Neuronal stem cell (in vitro differentiated cells): Measurements from ENCODE around the gene TLX1.

Source experiments
- DNase-seq: peaks from one replicate; pipeline ENCODE4 v3.0.0-alpha.2; 2013; ENCODE audit warnings: low spot score
- H2AFZ ChIP-seq: one replicate; pipeline ENCODE4 v1.6.1; 2013; ENCODE audit warnings: mild to moderate bottlenecking, low read length, inconsistent platforms
- H2AK5ac ChIP-seq: 2 replicates; pipeline ENCODE4 v1.6.1; 2013; ENCODE audit warnings: low read depth, mild to moderate bottlenecking, inconsistent platforms, low read length, moderate library complexity, mixed read lengths
- H2BK120ac ChIP-seq: 2 replicates; pipeline ENCODE4 v1.6.1; 2013; ENCODE audit warnings: low read depth, mild to moderate bottlenecking, inconsistent platforms, low read length, moderate library complexity, mixed read lengths
- H2BK12ac ChIP-seq: one replicate; pipeline ENCODE4 v1.6.1; 2013; ENCODE audit warnings: low read length, inconsistent platforms
- H2BK15ac ChIP-seq: 2 replicates; pipeline ENCODE4 v1.6.1; 2013; ENCODE audit warnings: mild to moderate bottlenecking, low read length, inconsistent platforms, mixed read lengths
- H2BK5ac ChIP-seq: one replicate; pipeline ENCODE4 v1.6.1; 2013; ENCODE audit warnings: inconsistent platforms, mild to moderate bottlenecking, low read length, moderate library complexity
- H3K14ac ChIP-seq: one replicate; pipeline ENCODE4 v1.6.1; 2013; ENCODE audit warnings: low read length, inconsistent platforms
- H3K18ac ChIP-seq: 2 replicates; pipeline ENCODE4 v1.6.1; 2013; ENCODE audit warnings: low read length, inconsistent platforms
- H3K23ac ChIP-seq: 2 replicates; pipeline ENCODE4 v1.6.1; 2013; ENCODE audit warnings: low read depth, mild to moderate bottlenecking, mixed read lengths, low read length, inconsistent platforms; ENCODE audit not compliant: poor library complexity
- H3K27ac ChIP-seq: replicated peaks from 3 replicates; pipeline ENCODE4 v1.5.1; 2013; ENCODE audit warnings: low read length, inconsistent platforms
- H3K27me3 ChIP-seq, 3 experiments: 2 replicates each; pipeline ENCODE4 v1.6.1; 2013; ENCODE audit warnings: low read length in 3 of 3, mild to moderate bottlenecking in 2 of 3, inconsistent platforms in 1 of 3, low read depth in 1 of 3, mixed read lengths in 1 of 3, moderate library complexity in 1 of 3; ENCODE audit not compliant: control insufficient read depth in 3 of 3, insufficient read depth in 3 of 3
- H3K36me3 ChIP-seq, 2 donors: replicated peaks in 1 of 2; 2 replicates each; pipeline ENCODE4 v1.6.1; 2013; ENCODE audit warnings: low read length in 2 of 2; ENCODE audit not compliant: control insufficient read depth in 2 of 2, insufficient read depth in 2 of 2
- H3K4ac ChIP-seq: 2 replicates; pipeline ENCODE4 v1.6.1; 2013; ENCODE audit warnings: inconsistent platforms, mild to moderate bottlenecking, low read length, moderate library complexity
- H3K4me1 ChIP-seq, 2 donors: 1 replicate in 1 of 2; 2 replicates in 1 of 2; pipeline ENCODE4 v1.6.1; 2013; ENCODE audit warnings: low read length in 2 of 2, low read depth in 1 of 2; ENCODE audit not compliant: control insufficient read depth in 2 of 2, insufficient read depth in 1 of 2
- H3K4me2 ChIP-seq: one replicate; pipeline ENCODE4 v1.6.1; 2013; ENCODE audit warnings: mild to moderate bottlenecking, low read length, inconsistent platforms; ENCODE audit not compliant: insufficient read depth, poor library complexity, severe bottlenecking
- H3K4me3 ChIP-seq, 2 donors: 2 replicates each; pipeline ENCODE4 v1.5.1; 2013; ENCODE audit warnings: low read length in 2 of 2, mild to moderate bottlenecking in 2 of 2, inconsistent platforms in 1 of 2, moderate library complexity in 1 of 2
- H3K79me1 ChIP-seq: one replicate; pipeline ENCODE4 v1.6.1; 2013; ENCODE audit warnings: low read depth, mild to moderate bottlenecking, inconsistent platforms, low read length, moderate library complexity
- H3K9ac ChIP-seq: one replicate; pipeline ENCODE4 v1.6.1; 2013; ENCODE audit warnings: mild to moderate bottlenecking, low read depth, low read length, inconsistent platforms; ENCODE audit not compliant: poor library complexity
- H3K9me3 ChIP-seq, 2 donors: replicated peaks in 1 of 2; 2 replicates each; pipeline versions ENCODE3 to v1.6.1; 2013; ENCODE audit warnings: low read length in 2 of 2, mild to moderate bottlenecking in 2 of 2, inconsistent platforms in 1 of 2, low read depth in 1 of 2, mixed read lengths in 1 of 2, moderate library complexity in 1 of 2; ENCODE audit not compliant: control insufficient read depth in 2 of 2, insufficient read depth in 1 of 2
- H4K8ac ChIP-seq: one replicate; pipeline ENCODE4 v1.6.1; 2013; ENCODE audit warnings: low read depth, mild to moderate bottlenecking, inconsistent platforms, low read length, moderate library complexity
- H4K91ac ChIP-seq: one replicate; pipeline ENCODE4 v1.6.1; 2013; ENCODE audit warnings: low read length, low read depth, mild to moderate bottlenecking, inconsistent platforms; ENCODE audit not compliant: poor library complexity
- WGBS, 2 donors: extraction: QIAGEN DNeasy Blood & Tissue Kit; methylation state at CpG; one replicate each; pipeline ENCODE4 v1.1.7; 2013; ENCODE audit warnings: missing lambda C conversion rate in 2 of 2, mixed read lengths in 1 of 2; ENCODE audit not compliant: insufficient read length in 2 of 2, insufficient replicate concordance in 1 of 2; ENCODE audit errors: extremely low coverage in 2 of 2; 5-methylcytosine and 5-hydroxymethylcytosine counted together

Gene TLX1

DNA sequence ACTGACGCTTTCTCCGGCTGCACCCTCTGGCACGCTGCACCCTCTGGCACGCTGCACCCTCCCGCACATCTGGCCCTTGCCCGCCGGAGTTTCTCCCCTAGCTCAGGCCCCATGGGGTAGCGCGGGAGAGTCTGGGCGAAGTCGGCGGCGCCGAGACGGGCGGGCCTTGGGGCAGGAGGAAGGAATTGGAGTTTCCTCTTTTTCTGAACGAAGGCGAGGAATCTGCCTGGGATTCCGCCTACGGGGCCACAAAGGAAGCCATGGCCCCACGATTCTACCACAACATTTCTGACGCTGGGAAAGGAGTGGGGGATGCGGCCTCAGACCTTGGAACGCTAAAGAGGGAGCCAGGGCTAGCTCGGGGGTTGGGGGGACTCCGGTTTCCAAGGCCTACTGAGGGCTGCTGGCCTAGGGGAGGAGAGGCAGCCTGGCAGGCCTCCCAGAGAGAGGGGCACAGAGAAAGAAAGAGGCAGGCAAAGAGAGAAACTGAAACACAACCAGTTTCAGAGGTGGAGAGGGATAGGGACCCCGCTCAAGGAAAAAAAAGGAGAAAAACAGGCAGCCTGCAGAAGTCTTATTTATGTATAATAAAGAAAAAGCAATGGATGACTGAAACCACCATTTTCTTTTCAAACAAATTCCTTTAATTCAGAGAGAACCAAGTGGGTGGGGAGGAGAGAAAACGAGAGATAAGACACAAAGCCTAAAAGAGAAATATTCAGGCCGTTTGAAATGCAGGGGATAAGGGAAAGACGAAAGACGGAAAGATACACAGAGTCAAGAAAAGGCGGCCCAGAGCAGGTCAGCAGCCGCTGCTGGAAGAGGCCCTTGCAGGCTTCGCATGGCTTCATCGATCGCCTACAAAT, 4.3 kb downstream of the TLX1 start:
- Histone ChIP-seq H3K9me3 (peaks cover 0 to 5% of the 10 kb centered on the region in 2 donors), H2BK15ac (no peak overlapping the region), H3K27ac (no peak overlapping the region), H3K4me3 (no peak overlapping the region), H2AK5ac (no peak overlapping the region), H3K27me3 (peaks cover 80 to 100% (median 100%) of the 10 kb centered on the region in 3 experiments), H3K79me1 (no peaks in the 10 kb centered on the region), H2BK12ac (no peak overlapping the region), H2BK120ac (no peak overlapping the region), H2BK5ac (no peak overlapping the region), H2AFZ (no peak overlapping the region), H3K9ac (peak overlapping the region; percentile 34), H4K8ac (no peak overlapping the region), H3K36me3 (no peaks in the 10 kb centered on the region), H3K4ac (no peak overlapping the region), H3K14ac (no peak overlapping the region), H3K18ac (no peak overlapping the region), H3K23ac (peak overlapping the region; percentile 86), H4K91ac (no peak overlapping the region), H3K4me2 (no peak overlapping the region), H3K4me1 (peaks cover 2 to 10% of the 10 kb centered on the region in 2 donors)
- no CpG with 5 or more reads among the region's 36 CpGs for WGBS, 2 donors
- DNase-seq, result no peak

DNA sequence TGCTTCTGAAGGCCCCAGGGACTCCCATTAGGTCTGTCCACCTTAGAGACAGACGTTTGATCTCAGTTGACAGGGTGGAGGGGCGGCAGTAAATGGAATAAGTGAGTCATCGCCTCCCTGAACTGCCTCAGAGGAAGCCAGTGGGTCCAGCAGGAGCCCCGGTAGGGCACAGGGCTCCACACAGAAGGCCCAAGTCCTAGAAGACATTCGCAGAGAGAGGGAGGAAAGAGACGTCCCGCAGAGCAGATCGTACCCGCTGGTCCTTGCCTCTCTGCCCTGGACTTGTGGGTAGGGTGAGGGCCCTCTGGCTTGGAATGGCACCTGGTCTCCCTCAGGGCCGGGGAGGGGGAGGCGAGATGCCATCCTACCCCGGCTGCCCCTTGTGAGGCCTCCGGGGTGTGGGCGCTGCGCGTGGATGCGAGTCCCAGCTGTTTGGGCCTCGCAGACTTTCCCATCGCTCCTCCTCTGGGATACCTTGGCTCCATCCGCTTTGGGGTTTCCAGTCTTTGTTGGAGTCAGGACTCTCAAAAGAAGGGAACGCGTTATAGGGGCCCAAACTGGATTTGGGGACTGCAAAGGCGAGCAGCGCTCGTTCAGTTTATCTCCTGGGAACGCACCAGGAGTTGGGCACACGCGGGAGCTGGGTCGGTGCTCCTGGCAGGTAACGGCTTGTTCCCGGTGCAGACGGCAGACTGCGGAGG, 5.1 kb downstream of the TLX1 start:
- peak overlapping the region; percentile 86 for H3K23ac ChIP-seq
- no peak overlapping the region for H4K91ac ChIP-seq
- H3K4me3 ChIP-seq, result no peak overlapping the region
- H3K27me3 ChIP-seq, result peaks cover 82 to 100% (median 100%) of the 10 kb centered on the region in 3 experiments
- H3K14ac ChIP-seq, result no peak overlapping the region
- H3K9ac ChIP-seq, result no peak overlapping the region
- no peak for DNase-seq
- no peaks in the 10 kb centered on the region for H3K79me1 ChIP-seq
- H2AFZ ChIP-seq, result no peak overlapping the region
- H2BK120ac ChIP-seq, result no peak overlapping the region
- WGBS, 2 donors, result no CpG with 5 or more reads among the region's 33 CpGs
- H2AK5ac ChIP-seq, result no peak overlapping the region
- peaks cover 0 to 5% of the 10 kb centered on the region in 2 donors for H3K9me3 ChIP-seq
- H2BK15ac ChIP-seq, result no peak overlapping the region
- no peak overlapping the region for H3K4ac ChIP-seq
- no peak overlapping the region for H4K8ac ChIP-seq
- no peak overlapping the region for H3K4me2 ChIP-seq
- H2BK12ac ChIP-seq, result no peak overlapping the region
- no peak overlapping the region for H2BK5ac ChIP-seq
- H3K27ac ChIP-seq, result no peak overlapping the region
- no peaks in the 10 kb centered on the region for H3K36me3 ChIP-seq
- H3K4me1 ChIP-seq, result peaks cover under 1 to 12% of the 10 kb centered on the region in 2 donors
- peak overlapping the region; percentile 19 for H3K18ac ChIP-seq

DNA sequence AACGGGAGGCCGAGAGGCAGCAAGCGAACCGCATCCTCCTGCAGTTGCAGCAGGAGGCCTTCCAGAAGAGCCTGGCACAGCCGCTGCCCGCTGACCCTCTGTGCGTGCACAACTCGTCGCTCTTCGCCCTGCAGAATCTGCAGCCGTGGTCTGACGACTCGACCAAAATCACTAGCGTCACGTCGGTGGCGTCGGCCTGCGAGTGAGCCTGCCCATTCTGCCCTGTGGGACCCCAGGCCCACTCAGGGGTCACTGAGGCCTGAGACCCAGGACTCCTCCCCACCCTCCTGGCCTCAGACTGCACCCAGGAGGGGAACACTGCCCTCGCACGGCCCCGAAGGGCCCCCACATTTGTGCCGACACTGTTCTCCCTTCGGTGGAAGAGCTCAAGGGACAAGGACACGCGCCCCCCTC, 5.6 kb downstream of the TLX1 start:
- no peak for DNase-seq
- H2BK12ac ChIP-seq, result no peak overlapping the region
- no peak overlapping the region for H3K9ac ChIP-seq
- H3K27me3 ChIP-seq, result peaks cover 82 to 100% (median 100%) of the 10 kb centered on the region in 3 experiments
- H2AK5ac ChIP-seq, result no peak overlapping the region
- H2AFZ ChIP-seq, result no peak overlapping the region
- no peak overlapping the region for H4K8ac ChIP-seq
- peak overlapping the region; percentile 85 for H3K23ac ChIP-seq
- H2BK120ac ChIP-seq, result no peak overlapping the region
- peaks cover 0 to 10% of the 10 kb centered on the region in 2 donors for H3K4me1 ChIP-seq
- peaks cover 0 to 5% of the 10 kb centered on the region in 2 donors for H3K9me3 ChIP-seq
- no peaks in the 10 kb centered on the region for H3K36me3 ChIP-seq
- no peak overlapping the region for H3K14ac ChIP-seq
- no peak overlapping the region for H3K4ac ChIP-seq
- no peak overlapping the region for H3K27ac ChIP-seq
- no peaks in the 10 kb centered on the region for H3K79me1 ChIP-seq
- no CpG with 5 or more reads among the region's 26 CpGs for WGBS, 2 donors
- no peak overlapping the region for H3K4me2 ChIP-seq
- H3K18ac ChIP-seq, result no peak overlapping the region
- H2BK15ac ChIP-seq, result no peak overlapping the region
- H2BK5ac ChIP-seq, result no peak overlapping the region
- H3K4me3 ChIP-seq, result no peak overlapping the region
- no peak overlapping the region for H4K91ac ChIP-seq

DNA sequence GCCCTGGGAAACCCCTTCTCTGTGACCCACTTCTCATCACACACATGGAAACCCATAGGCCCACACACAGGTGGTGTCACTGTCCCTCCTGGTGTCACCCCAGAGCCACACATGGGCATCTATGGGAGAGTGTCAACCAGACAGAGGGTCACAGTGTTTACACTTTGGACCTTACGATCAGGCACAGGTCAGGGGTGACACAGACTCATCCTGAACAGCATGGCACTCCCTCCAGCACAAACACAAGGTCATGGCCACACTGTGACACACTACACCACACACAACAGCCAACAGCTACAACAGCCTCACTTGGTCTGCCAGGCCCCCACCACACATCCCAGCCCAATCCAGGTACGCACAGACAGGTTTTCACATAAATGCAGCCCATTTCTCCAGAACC, 6.2 kb downstream of the TLX1 start:
- no peak overlapping the region for H3K23ac ChIP-seq
- H3K14ac ChIP-seq, result no peak overlapping the region
- H2BK120ac ChIP-seq, result no peak overlapping the region
- H3K4me2 ChIP-seq, result no peak overlapping the region
- H3K4me1 ChIP-seq, result peaks cover 0 to 7% of the 10 kb centered on the region in 2 donors
- peaks cover 80 to 100% (median 100%) of the 10 kb centered on the region in 3 experiments for H3K27me3 ChIP-seq
- no CpG with 5 or more reads among the region's 2 CpGs for WGBS, 2 donors
- no peak overlapping the region for H2AFZ ChIP-seq
- peaks cover 0 to 5% of the 10 kb centered on the region in 2 donors for H3K9me3 ChIP-seq
- no peak overlapping the region for H4K8ac ChIP-seq
- H2AK5ac ChIP-seq, result no peak overlapping the region
- H2BK12ac ChIP-seq, result no peak overlapping the region
- H4K91ac ChIP-seq, result no peak overlapping the region
- H3K27ac ChIP-seq, result no peak overlapping the region
- no peak overlapping the region for H3K18ac ChIP-seq
- H2BK15ac ChIP-seq, result no peak overlapping the region
- H3K9ac ChIP-seq, result no peak overlapping the region
- H3K4ac ChIP-seq, result no peak overlapping the region
- no peak overlapping the region for H3K4me3 ChIP-seq
- no peak overlapping the region for H2BK5ac ChIP-seq
- no peaks in the 10 kb centered on the region for H3K79me1 ChIP-seq
- no peak for DNase-seq
- H3K36me3 ChIP-seq, result no peaks in the 10 kb centered on the region
